ENCODE data around the gene THSD7B.

DNA sequence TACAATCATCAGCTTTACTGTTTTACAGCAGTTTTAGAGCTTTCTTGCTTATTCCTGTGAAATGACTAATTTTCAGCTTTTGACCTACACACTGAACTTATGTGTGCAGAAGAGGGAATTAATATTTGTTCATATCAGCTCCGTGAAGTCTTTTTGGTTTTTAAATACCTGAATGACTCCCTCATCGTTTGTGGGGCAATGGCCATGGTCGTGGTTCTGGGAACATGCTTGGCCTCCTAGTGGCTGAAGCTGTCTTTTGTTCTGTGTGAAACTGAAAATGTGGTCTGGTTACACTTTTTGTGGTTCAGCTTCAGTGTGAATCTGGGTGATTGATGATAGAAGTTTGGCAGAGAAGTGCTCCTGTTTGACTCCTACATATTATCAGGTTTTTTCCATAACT, 408.1 kb downstream of the THSD7B start:
- TF ChIP-seq, protein P1, sequence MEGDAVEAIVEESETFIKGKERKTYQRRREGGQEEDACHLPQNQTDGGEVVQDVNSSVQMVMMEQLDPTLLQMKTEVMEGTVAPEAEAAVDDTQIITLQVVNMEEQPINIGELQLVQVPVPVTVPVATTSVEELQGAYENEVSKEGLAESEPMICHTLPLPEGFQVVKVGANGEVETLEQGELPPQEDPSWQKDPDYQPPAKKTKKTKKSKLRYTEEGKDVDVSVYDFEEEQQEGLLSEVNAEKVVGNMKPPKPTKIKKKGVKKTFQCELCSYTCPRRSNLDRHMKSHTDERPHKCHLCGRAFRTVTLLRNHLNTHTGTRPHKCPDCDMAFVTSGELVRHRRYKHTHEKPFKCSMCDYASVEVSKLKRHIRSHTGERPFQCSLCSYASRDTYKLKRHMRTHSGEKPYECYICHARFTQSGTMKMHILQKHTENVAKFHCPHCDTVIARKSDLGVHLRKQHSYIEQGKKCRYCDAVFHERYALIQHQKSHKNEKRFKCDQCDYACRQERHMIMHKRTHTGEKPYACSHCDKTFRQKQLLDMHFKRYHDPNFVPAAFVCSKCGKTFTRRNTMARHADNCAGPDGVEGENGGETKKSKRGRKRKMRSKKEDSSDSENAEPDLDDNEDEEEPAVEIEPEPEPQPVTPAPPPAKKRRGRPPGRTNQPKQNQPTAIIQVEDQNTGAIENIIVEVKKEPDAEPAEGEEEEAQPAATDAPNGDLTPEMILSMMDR (IDR thresholded peaks at IDR 0.05) = no peak
- no peak for TF ChIP-seq POLR2AphosphoS5 (IDR thresholded peaks at IDR 0.05)
- TF ChIP-seq POLR2A (IDR thresholded peaks at IDR 0.05) = no peak
- no peak for TF ChIP-seq EP300 (IDR thresholded peaks at IDR 0.05)

All from upper lobe of left lung (tissue), 4 donors.